Ascending aorta (tissue), 2 donors: Measurements from ENCODE around the gene AK2. TPM values are rescaled to one million over a fixed set of nuclear protein-coding genes. Genes with fewer than 3 reads are reported as not detected.

ENCODE experiments used
- DNase-seq, 2 donors: peaks; one replicate each; pipeline ENCODE4 v3.0.0-alpha.2; 2019; ENCODE audit warnings: low spot score in 2 of 2
- H3K27ac ChIP-seq, 2 donors: fragments of 200-600 bp; sonication (generic); one replicate each; pipeline ENCODE4 v1.5.1; 2016 to 2017; ENCODE audit warnings: mild to moderate bottlenecking in 1 of 2
- H3K27me3 ChIP-seq: fragments of 200-600 bp; sonication (generic); one replicate; pipeline ENCODE4 v1.5.1; 2017
- H3K36me3 ChIP-seq, 2 donors: fragments of 200-600 bp; sonication (generic); one replicate each; pipeline ENCODE4 v1.5.1; 2016
- H3K4me1 ChIP-seq, 2 donors: fragments of 200-600 bp; sonication (generic); one replicate each; pipeline ENCODE4 v1.5.1; 2016 to 2017; ENCODE audit warnings: mild to moderate bottlenecking in 1 of 2
- H3K4me3 ChIP-seq, 2 donors: fragments of 200-600 bp; sonication (generic); one replicate each; pipeline ENCODE4 v1.5.1; 2016 to 2017; ENCODE audit warnings: mild to moderate bottlenecking in 1 of 2
- H3K9me3 ChIP-seq, 2 donors: fragments of 200-600 bp; sonication (generic); one replicate each; pipeline ENCODE4 v1.5.1; 2016
- intact Hi-C: fragments of 100-400 bp; cut with DNase I; formaldehyde crosslinking; loops from one replicate; pipeline ENCODE4 v1.15.1; 2023
- total RNA-seq: library from RNA; depleted of rRNA; stranded (reverse); fragments of >200 nt; gene quantifications from one replicate; pipeline ENCODE4 v1.1.0, GENCODE V29; 2016
- TF ChIP-seq, protein P1 (sequence below), 3 experiments: fragments of 200-600 bp in 2 of 3; fragments of 450-650 bp in 1 of 3; sonication (generic) in 2 of 3; IDR thresholded peaks; one replicate each; pipeline ENCODE4 v1.5.1; 2016 to 2019; ENCODE audit warnings: antibody characterized with exemption in 3 of 3, mild to moderate bottlenecking in 1 of 3, moderate library complexity in 1 of 3

AK2 gene
- total RNA-seq, result 68.4 TPM

GRCh38 chr1:33036526-33037503, at the start of gene AK2:
AK2 (minus strand) TSS chr1:33036883; CDS start chr1:33036828, 55 bp downstream.
- no peaks in the 10 kb centered on the region for H3K9me3 ChIP-seq
- H3K27me3 ChIP-seq, result no peaks in the 10 kb centered on the region
- TF ChIP-seq, protein P1, sequence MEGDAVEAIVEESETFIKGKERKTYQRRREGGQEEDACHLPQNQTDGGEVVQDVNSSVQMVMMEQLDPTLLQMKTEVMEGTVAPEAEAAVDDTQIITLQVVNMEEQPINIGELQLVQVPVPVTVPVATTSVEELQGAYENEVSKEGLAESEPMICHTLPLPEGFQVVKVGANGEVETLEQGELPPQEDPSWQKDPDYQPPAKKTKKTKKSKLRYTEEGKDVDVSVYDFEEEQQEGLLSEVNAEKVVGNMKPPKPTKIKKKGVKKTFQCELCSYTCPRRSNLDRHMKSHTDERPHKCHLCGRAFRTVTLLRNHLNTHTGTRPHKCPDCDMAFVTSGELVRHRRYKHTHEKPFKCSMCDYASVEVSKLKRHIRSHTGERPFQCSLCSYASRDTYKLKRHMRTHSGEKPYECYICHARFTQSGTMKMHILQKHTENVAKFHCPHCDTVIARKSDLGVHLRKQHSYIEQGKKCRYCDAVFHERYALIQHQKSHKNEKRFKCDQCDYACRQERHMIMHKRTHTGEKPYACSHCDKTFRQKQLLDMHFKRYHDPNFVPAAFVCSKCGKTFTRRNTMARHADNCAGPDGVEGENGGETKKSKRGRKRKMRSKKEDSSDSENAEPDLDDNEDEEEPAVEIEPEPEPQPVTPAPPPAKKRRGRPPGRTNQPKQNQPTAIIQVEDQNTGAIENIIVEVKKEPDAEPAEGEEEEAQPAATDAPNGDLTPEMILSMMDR (IDR thresholded peaks at IDR 0.05), result no peak
- H3K36me3 ChIP-seq, result no peaks in the 10 kb centered on the region
- peak within 1 kb of the TSS; percentile 65 to 68 for H3K27ac ChIP-seq
- DNase-seq, result peak; percentile 90 to 98
- H3K4me1 ChIP-seq, result peaks cover 0 to 18% of the 10 kb centered on the region in 2 donors
- intact Hi-C loops, result loop anchor here (1.0 to 5.0 kb wide), 2 partner anchors 50 to 90 kb away; no protein-coding TSS in a partner anchor
- H3K4me3 ChIP-seq, result peak within 1 kb of the TSS; percentile 79 to 93

GRCh38 chr1:33086384-33086850, 49.7 kb upstream of the AK2 start:
- Histone ChIP-seq H3K27ac (no peak overlapping the region), H3K36me3 (no peaks in the 10 kb centered on the region), H3K9me3 (no peaks in the 10 kb centered on the region), H3K27me3 (no peaks in the 10 kb centered on the region), H3K4me1 (peaks cover 0 to 4% of the 10 kb centered on the region in 2 donors), H3K4me3 (no peak overlapping the region)
- DNase-seq, result peak; percentile 35 to 86
- TF ChIP-seq, protein P1 (IDR thresholded peaks at IDR 0.05), result peak; percentile 57 to 77 (median 70)
- intact Hi-C loops, result loop anchor here (10.0 kb wide), 1 partner anchor 372 kb away; no protein-coding TSS in a partner anchor

- intact Hi-C loops, result loop anchor here (10.0 kb wide), 1 partner anchor 371 kb away; no protein-coding TSS in a partner anchor
- no peaks in the 10 kb centered on the region for H3K27me3 ChIP-seq
- H3K36me3 ChIP-seq, result no peaks in the 10 kb centered on the region
- H3K4me1 ChIP-seq, result peaks cover 0 to 11% of the 10 kb centered on the region in 2 donors
- H3K4me3 ChIP-seq, result no peak overlapping the region
- DNase-seq, result no peak
- TF ChIP-seq, protein P1 (IDR thresholded peaks at IDR 0.05), result no peak
- H3K9me3 ChIP-seq, result no peaks in the 10 kb centered on the region
- H3K27ac ChIP-seq, result no peak overlapping the region
These were observed 48.6 kb upstream of the AK2 start for GRCh38 chr1:33085332-33085731.

DNA sequence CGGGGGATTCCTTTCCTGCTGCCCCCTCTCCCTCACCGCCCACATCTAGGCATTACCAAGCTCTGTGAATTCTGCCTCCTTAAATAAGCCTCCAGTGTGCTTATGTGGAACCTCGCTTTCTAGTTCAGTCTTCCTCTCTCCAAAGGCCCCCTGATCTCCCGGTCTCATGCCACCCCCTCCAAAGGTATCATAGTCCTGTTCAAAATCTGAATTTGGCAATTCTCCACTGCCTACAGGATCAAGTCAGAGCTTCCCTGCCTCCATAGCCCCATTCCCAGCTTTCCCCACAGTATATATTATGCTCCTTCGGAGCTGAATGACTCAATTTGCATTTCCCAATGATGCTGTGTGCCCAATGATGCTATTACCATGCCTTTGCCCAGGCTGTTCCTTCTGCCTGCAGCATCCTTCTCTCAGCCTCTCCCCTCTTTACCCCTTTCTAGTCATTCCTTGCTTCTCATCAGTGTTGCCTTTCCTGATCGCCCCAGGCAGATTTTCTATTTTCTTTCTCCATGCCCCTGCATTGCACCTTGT, 46.0 kb upstream of the AK2 start:
- H3K4me1 ChIP-seq, result peaks cover 0 to 14% of the 10 kb centered on the region in 2 donors
- no peak overlapping the region for H3K27ac ChIP-seq
- H3K27me3 ChIP-seq, result no peaks in the 10 kb centered on the region
- intact Hi-C loops, result loop anchor here (5.0 to 10.0 kb wide), 3 partner anchors 150 to 368 kb away; no protein-coding TSS in a partner anchor
- H3K36me3 ChIP-seq, result no peaks in the 10 kb centered on the region
- H3K4me3 ChIP-seq, result no peak overlapping the region
- no peak for DNase-seq
- no peaks in the 10 kb centered on the region for H3K9me3 ChIP-seq
- TF ChIP-seq, protein P1 (IDR thresholded peaks at IDR 0.05), result no peak

DNA sequence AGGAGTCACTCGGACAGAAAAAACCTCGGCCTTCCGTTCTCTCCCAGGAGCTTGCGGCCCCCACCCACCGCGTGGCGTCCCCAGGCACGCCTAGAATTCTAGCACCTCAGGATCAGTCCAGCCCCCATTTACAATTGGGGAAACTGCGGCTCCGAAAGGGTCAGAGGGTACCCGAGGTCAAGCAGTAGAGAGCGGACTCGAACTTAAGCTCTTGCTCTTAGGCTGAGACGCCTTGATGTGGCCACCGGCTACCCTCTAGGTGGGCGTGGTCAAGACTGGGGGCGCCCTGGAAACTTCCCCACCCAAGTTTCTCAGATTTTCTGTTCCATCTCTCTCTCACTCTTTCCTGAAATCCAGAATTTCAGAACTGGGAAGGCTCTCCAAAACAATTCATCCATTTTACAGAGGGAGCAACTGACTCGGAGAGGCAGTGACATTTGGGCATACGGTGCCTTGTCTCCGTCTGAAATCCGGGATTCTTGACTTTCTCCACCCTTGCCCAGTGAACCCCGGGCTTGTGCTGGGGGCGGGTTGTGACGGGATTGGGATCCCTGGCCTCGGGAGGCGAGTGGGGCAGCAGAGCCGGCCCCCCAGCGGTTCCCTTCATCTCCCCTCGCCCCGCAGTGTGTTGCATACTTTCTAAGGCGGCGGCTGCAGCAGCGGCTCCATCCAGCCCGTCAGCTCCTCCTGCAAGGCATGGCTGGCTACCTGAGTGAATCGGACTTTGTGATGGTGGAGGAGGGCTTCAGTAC, 45.0 kb upstream of the AK2 start:
- intact Hi-C loops, result loop anchor here (5.0 to 10.0 kb wide), 3 partner anchors 149 to 367 kb away; no protein-coding TSS in a partner anchor
- Histone ChIP-seq H3K27ac (peak overlapping the region in 1 of 2 donors; percentile 11), H3K36me3 (no peaks in the 10 kb centered on the region), H3K27me3 (no peaks in the 10 kb centered on the region), H3K9me3 (no peaks in the 10 kb centered on the region), H3K4me3 (peak overlapping the region; percentile 70 to 91), H3K4me1 (peaks cover 0 to 14% of the 10 kb centered on the region in 2 donors)
- no peak for DNase-seq
- TF ChIP-seq, protein P1 (IDR thresholded peaks at IDR 0.05), result no peak
